Hepatocyte (in vitro differentiated cells): ENCODE results near the gene IKZF1. TPM values are rescaled to one million over a fixed set of nuclear protein-coding genes. Genes with fewer than 3 reads are reported as not detected.

ENCODE experiments used
- DNase-seq: peaks from one replicate; pipeline ENCODE4 v3.0.0-alpha.2; 2016; ENCODE audit warnings: low spot score
- H2AFZ ChIP-seq: fragments of 200-600 bp; sonication (generic); 2 replicates; pipeline ENCODE4 v1.6.0; 2016; ENCODE audit warnings: antibody characterized with exemption, mild to moderate bottlenecking
- H3K27ac ChIP-seq: fragments of 200-600 bp; sonication (generic); 2 replicates; pipeline ENCODE4 v1.5.1; 2016; ENCODE audit warnings: mild to moderate bottlenecking
- H3K27me3 ChIP-seq: fragments of 200-600 bp; sonication (generic); 2 replicates; pipeline ENCODE4 v1.6.1; 2016
- H3K36me3 ChIP-seq: fragments of 200-600 bp; sonication (generic); replicated peaks from 2 replicates; pipeline ENCODE4 v1.5.1; 2016; ENCODE audit warnings: low read depth; ENCODE audit not compliant: insufficient read depth
- H3K4me1 ChIP-seq: fragments of 200-600 bp; sonication (generic); 2 replicates; pipeline ENCODE4 v1.5.1; 2016; ENCODE audit warnings: mild to moderate bottlenecking, moderate library complexity; ENCODE audit not compliant: insufficient read depth
- H3K4me2 ChIP-seq: fragments of 200-600 bp; sonication (generic); 2 replicates; pipeline ENCODE4 v1.6.0; 2016
- H3K4me3 ChIP-seq: fragments of 200-600 bp; sonication (generic); 2 replicates; pipeline ENCODE4 v1.5.1; 2016; ENCODE audit warnings: mild to moderate bottlenecking
- H3K79me2 ChIP-seq: fragments of 200-600 bp; sonication (generic); 2 replicates; pipeline ENCODE4 v1.6.0; 2017; ENCODE audit warnings: mild to moderate bottlenecking
- H3K9me2 ChIP-seq: fragments of 200-600 bp; sonication (generic); replicated peaks from 2 replicates; pipeline ENCODE4 v1.6.0; 2017; ENCODE audit warnings: mild to moderate bottlenecking; ENCODE audit not compliant: insufficient read depth
- H3K9me3 ChIP-seq: fragments of 200-600 bp; sonication (generic); 2 replicates; pipeline ENCODE4 v1.5.1; 2016; ENCODE audit warnings: low read depth, mild to moderate bottlenecking
- H4K20me1 ChIP-seq: fragments of 200-600 bp; sonication (generic); 2 replicates; pipeline ENCODE4 v1.6.0; 2016; ENCODE audit warnings: mild to moderate bottlenecking; ENCODE audit not compliant: insufficient read depth, poor library complexity, severe bottlenecking
- CTCF ChIP-seq: fragments of 200-600 bp; sonication (generic); IDR thresholded peaks from 2 replicates; pipeline ENCODE4 v1.5.1; 2016; ENCODE audit warnings: antibody characterized with exemption, mild to moderate bottlenecking; ENCODE audit not compliant: poor library complexity
- EZH2 ChIP-seq: fragments of 200-600 bp; sonication (generic); IDR thresholded peaks from 2 replicates; pipeline ENCODE4 v1.6.1; 2016; ENCODE audit warnings: antibody characterized with exemption, mild to moderate bottlenecking, borderline replicate concordance
- EZH2phosphoT487 ChIP-seq: fragments of 200-600 bp; sonication (generic); IDR thresholded peaks from one replicate; pipeline ENCODE4 v1.6.1; 2018; ENCODE audit warnings: antibody characterized with exemption, mild to moderate bottlenecking, low read depth, moderate library complexity; ENCODE audit not compliant: unreplicated experiment, severe bottlenecking
- WGBS: methylation state at CpG from one replicate; pipeline ENCODE4 v1.1.6; 2016; ENCODE audit warnings: low lambda C conversion rate; ENCODE audit errors: missing lambda C conversion rate; 5-methylcytosine and 5-hydroxymethylcytosine counted together
- polyA plus RNA-seq: library from polyadenylated mRNA; unstranded; fragments of >200 nt; fragmentation: Nextera tagmentation; extraction: Ambion mirVana; gene quantifications from 2 replicates; pipeline ENCODE4 v1.2.1, GENCODE V29; 2016
- total RNA-seq: library from RNA; depleted of rRNA; stranded (reverse); fragments of >200 nt; gene quantifications from 2 replicates; pipeline ENCODE4 v1.2.3, GENCODE V29; 2014

IKZF1 gene
- total and polyA plus RNA-seq, 2 experiments from 2014 or later = 0.16 to 0.47 TPM

- no peak overlapping the region for H3K27ac ChIP-seq
- 94% methylated on average over 7 of the region's 7 CpGs for WGBS
Measured at GRCh38 chr7:50356945-50357268, 52.4 kb downstream of the IKZF1 start.

GRCh38 chr7:50357426-50357825 lies 52.9 kb downstream of the IKZF1 start:
- Histone ChIP-seq H3K79me2 (no peaks in the 10 kb centered on the region), H3K4me2 (no peak overlapping the region), H3K27ac (no peak overlapping the region), H3K4me1 (peaks cover 6% of the 10 kb centered on the region), H3K9me3 (no peaks in the 10 kb centered on the region), H3K9me2 (no peaks in the 10 kb centered on the region), H3K4me3 (no peak overlapping the region), H2AFZ (no peak overlapping the region), H3K27me3 (no peaks in the 10 kb centered on the region), H3K36me3 (no peaks in the 10 kb centered on the region), H4K20me1 (no peaks in the 10 kb centered on the region)
- DNase-seq = no peak
- TF ChIP-seq CTCF = no peak
- 88% methylated on average over 8 of the region's 8 CpGs for WGBS

More at GRCh38 chr7:50356945-50357268, 52.4 kb downstream of the IKZF1 start:
- H3K4me3 ChIP-seq = no peak overlapping the region
- no peaks in the 10 kb centered on the region for H3K36me3 ChIP-seq
- no peak overlapping the region for H2AFZ ChIP-seq
- H3K9me3 ChIP-seq = no peaks in the 10 kb centered on the region
- no peaks in the 10 kb centered on the region for H3K79me2 ChIP-seq
- no peaks in the 10 kb centered on the region for H3K27me3 ChIP-seq
- H4K20me1 ChIP-seq = no peaks in the 10 kb centered on the region
- H3K9me2 ChIP-seq = no peaks in the 10 kb centered on the region
- DNase-seq = no peak
- no peak overlapping the region for H3K4me2 ChIP-seq
- H3K4me1 ChIP-seq = peaks cover 6% of the 10 kb centered on the region
- TF ChIP-seq CTCF = no peak
- no peak for TF ChIP-seq EZH2
- no peak for TF ChIP-seq EZH2phosphoT487

- H4K20me1 ChIP-seq = no peaks in the 10 kb centered on the region
- no peaks in the 10 kb centered on the region for H3K36me3 ChIP-seq
- no peak for DNase-seq
- H3K79me2 ChIP-seq = no peaks in the 10 kb centered on the region
- no peaks in the 10 kb centered on the region for H3K9me3 ChIP-seq
- TF ChIP-seq EZH2 = no peak
- no peak for TF ChIP-seq CTCF
- no peak for TF ChIP-seq EZH2phosphoT487
- H2AFZ ChIP-seq = no peak overlapping the region
- 84% methylated on average over 13 of the region's 13 CpGs for WGBS
- H3K9me2 ChIP-seq = no peaks in the 10 kb centered on the region
- H3K27ac ChIP-seq = no peak overlapping the region
- no peak overlapping the region for H3K4me2 ChIP-seq
- H3K4me3 ChIP-seq = no peak overlapping the region
- peaks cover 6% of the 10 kb centered on the region for H3K4me1 ChIP-seq
- H3K27me3 ChIP-seq = no peaks in the 10 kb centered on the region
Measured at GRCh38 chr7:50358041-50358705, 53.7 kb downstream of the IKZF1 start.

GRCh38 chr7:50358779-50359178 lies 54.3 kb downstream of the IKZF1 start:
- no peaks in the 10 kb centered on the region for H4K20me1 ChIP-seq
- 75% methylated on average over 5 of the region's 5 CpGs for WGBS
- no peaks in the 10 kb centered on the region for H3K9me2 ChIP-seq
- H3K9me3 ChIP-seq = no peaks in the 10 kb centered on the region
- no peaks in the 10 kb centered on the region for H3K79me2 ChIP-seq
- TF ChIP-seq EZH2 (no peak), CTCF (no peak), EZH2phosphoT487 (no peak)
- no peak overlapping the region for H2AFZ ChIP-seq
- H3K27ac ChIP-seq = no peak overlapping the region
- H3K4me1 ChIP-seq = peaks cover 6% of the 10 kb centered on the region
- no peak overlapping the region for H3K4me3 ChIP-seq
- no peak overlapping the region for H3K4me2 ChIP-seq
- H3K27me3 ChIP-seq = no peaks in the 10 kb centered on the region
- DNase-seq = no peak
- H3K36me3 ChIP-seq = no peaks in the 10 kb centered on the region
